NCI-H187 (cell line): Measurements from ENCODE around the gene REL.

Source experiments
- DNase-seq, 2 experiments: peaks; one replicate each; lab custom pipeline; 2025; lab: John Stamatoyannopoulos, UW

REL gene

GRCh38 chr2:60964651-60965498 lies 83.5 kb downstream of the REL start:
- DNase-seq, result no peak

- no peak for DNase-seq
Observed at GRCh38 chr2:60965499-60965785, 84.1 kb downstream of the REL start.

GRCh38 chr2:60966507-60967405 lies 85.4 kb downstream of the REL start:
- DNase-seq, result no peak

- no peak for DNase-seq
Observed at GRCh38 chr2:60972889-60973656, 91.7 kb downstream of the REL start.

- DNase-seq, result no peak
Observed at GRCh38 chr2:60973705-60974104, 92.3 kb downstream of the REL start.

GRCh38 chr2:60974652-60975051 lies 93.3 kb downstream of the REL start:
- no peak for DNase-seq
